Astrocyte of the hippocampus (primary cell): ENCODE data around the gene SNAP25.

Experiments used
- DNase-seq: peaks from one replicate; pipeline ENCODE4 v3.0.0; 2011; ENCODE audit warnings: low read depth, low spot score

The SNAP25 gene

GRCh38 chr20:10263385-10264165, 44.9 kb downstream of the SNAP25 start:
- peak; percentile 71 for DNase-seq

GRCh38 chr20:10264166-10264558, 45.5 kb downstream of the SNAP25 start:
- no peak for DNase-seq

GRCh38 chr20:10268636-10269035, 50.0 kb downstream of the SNAP25 start:
- no peak for DNase-seq

GRCh38 chr20:10270630-10271029, 52.0 kb downstream of the SNAP25 start:
- DNase-seq = no peak

- no peak for DNase-seq
Measured at GRCh38 chr20:10271494-10272219, 53.0 kb downstream of the SNAP25 start.

- DNase-seq = no peak
Measured at GRCh38 chr20:10276878-10277580, 58.4 kb downstream of the SNAP25 start.

GRCh38 chr20:10277616-10278015, 59.0 kb downstream of the SNAP25 start:
- no peak for DNase-seq

- no peak for DNase-seq
Measured at GRCh38 chr20:10278412-10278811, 59.8 kb downstream of the SNAP25 start.

- DNase-seq = no peak
Measured at GRCh38 chr20:10280018-10280908, 61.6 kb downstream of the SNAP25 start.

GRCh38 chr20:10281911-10282310, 63.3 kb downstream of the SNAP25 start:
- no peak for DNase-seq

- peak; percentile 39 for DNase-seq
Measured at GRCh38 chr20:10282979-10283456, 64.4 kb downstream of the SNAP25 start.

- no peak for DNase-seq
Measured at GRCh38 chr20:10286356-10286755, 67.7 kb downstream of the SNAP25 start.

GRCh38 chr20:10288421-10288820, 69.8 kb downstream of the SNAP25 start:
- no peak for DNase-seq

- no peak for DNase-seq
Measured at GRCh38 chr20:10288954-10289646, 70.5 kb downstream of the SNAP25 start.

GRCh38 chr20:10291568-10292248, 73.1 kb downstream of the SNAP25 start:
- DNase-seq = no peak

- DNase-seq = no peak
Measured at GRCh38 chr20:10297223-10297622, 78.6 kb downstream of the SNAP25 start.

GRCh38 chr20:10297684-10298240, 79.1 kb downstream of the SNAP25 start:
- DNase-seq = no peak

GRCh38 chr20:10300582-10301446, 82.2 kb downstream of the SNAP25 start:
- no peak for DNase-seq

- DNase-seq = no peak
Measured at GRCh38 chr20:10303852-10304251, 85.2 kb downstream of the SNAP25 start.
